WTC11 (cell line): ENCODE data around the gene NSD1. TPM values are rescaled to one million over a fixed set of nuclear protein-coding genes. Genes with fewer than 3 reads are reported as not detected.

Experiments used
- ATAC-seq: fragments of 200-7000 bp; cut with Tn5 transposase; 2 replicates; pipeline ENCODE4 v1.10.0; 2021; ENCODE audit warnings: mild to moderate bottlenecking, moderate library complexity
- CTCF ChIA-PET: fragments of 300-600 bp; sonication (Branson Sonifier 250); formaldehyde crosslinking; loops from one replicate; lab custom pipeline; 2021; ENCODE audit warnings: antibody characterized with exemption; lab: Charles Lee
- POLR2A ChIA-PET: fragments of 350-600 bp; sonication (Branson Sonifier 250); formaldehyde crosslinking; loops from one replicate; lab custom pipeline; 2021; ENCODE audit warnings: antibody characterized with exemption; lab: Charles Lee
- DNase-seq: peaks from one replicate; pipeline ENCODE4 v3.0.0; 2021; ENCODE audit warnings: low spot score
- H3K27ac Mint-ChIP-seq: 2 replicates; pipeline ENCODE4 v1.8.0; 2021; ENCODE audit warnings: mixed read lengths
- H3K27me3 Mint-ChIP-seq: 2 replicates; pipeline ENCODE4 v1.8.0; 2021; ENCODE audit warnings: low read depth, mild to moderate bottlenecking, moderate library complexity, mixed read lengths
- H3K36me3 Mint-ChIP-seq: 2 replicates; pipeline ENCODE4 v1.8.0; 2021; ENCODE audit warnings: mixed read lengths
- H3K4me1 Mint-ChIP-seq: 2 replicates; pipeline ENCODE4 v1.8.0; 2022; ENCODE audit warnings: mixed read lengths
- H3K4me3 Mint-ChIP-seq: 2 replicates; pipeline ENCODE4 v1.8.0; 2021; ENCODE audit warnings: mild to moderate bottlenecking, moderate library complexity, mixed read lengths
- H3K9me3 Mint-ChIP-seq: 2 replicates; pipeline ENCODE4 v1.8.0; 2021; ENCODE audit warnings: mixed read lengths
- ATF1 ChIP-seq: sonication (generic); formaldehyde crosslinking; IDR thresholded peaks from 2 replicates; pipeline ENCODE4 v1.8.1; 2023; ENCODE audit warnings: mild to moderate bottlenecking, moderate library complexity, missing genetic modification reagents
- CREM ChIP-seq: sonication (generic); formaldehyde crosslinking; IDR thresholded peaks from 2 replicates; pipeline ENCODE4 v1.8.1; 2022; ENCODE audit warnings: mild to moderate bottlenecking, missing genetic modification reagents, moderate library complexity
- FOXP1 ChIP-seq: sonication (generic); formaldehyde crosslinking; IDR thresholded peaks from 2 replicates; pipeline ENCODE4 v1.8.0; 2022; ENCODE audit warnings: missing genetic modification reagents, mild to moderate bottlenecking, moderate library complexity, borderline replicate concordance
- GTF2I ChIP-seq: fragments of 250-450 bp; sonication (Bioruptor Pico); conservative IDR thresholded peaks from 2 replicates; pipeline ENCODE4 v1.4.0; 2021; ENCODE audit warnings: mild to moderate bottlenecking
- JUN ChIP-seq: sonication (generic); formaldehyde crosslinking; IDR thresholded peaks from 2 replicates; pipeline ENCODE4 v1.8.0; 2023; ENCODE audit warnings: mild to moderate bottlenecking, missing genetic modification reagents
- KAT7 ChIP-seq: sonication (generic); formaldehyde crosslinking; IDR thresholded peaks from 2 replicates; pipeline ENCODE4 v1.8.1; 2023; ENCODE audit warnings: missing genetic modification reagents, mild to moderate bottlenecking, borderline replicate concordance
- NFE2L1 ChIP-seq: sonication (generic); formaldehyde crosslinking; IDR thresholded peaks from 2 replicates; pipeline ENCODE4 v1.8.1; 2023; ENCODE audit warnings: missing genetic modification reagents
- NFYB ChIP-seq: sonication (generic); formaldehyde crosslinking; conservative IDR thresholded peaks from 2 replicates; pipeline ENCODE4 v1.8.0; 2022; ENCODE audit warnings: low read depth, missing genetic modification reagents
- NR2C2 ChIP-seq: sonication (generic); formaldehyde crosslinking; IDR thresholded peaks from 2 replicates; pipeline ENCODE4 v1.8.0; 2022; ENCODE audit warnings: mild to moderate bottlenecking, missing genetic modification reagents
- NR3C1 ChIP-seq: sonication (generic); formaldehyde crosslinking; conservative IDR thresholded peaks from 2 replicates; pipeline ENCODE4 v1.8.1; 2023; ENCODE audit warnings: low read depth, mild to moderate bottlenecking, missing genetic modification reagents
- SMAD3 ChIP-seq: sonication (generic); formaldehyde crosslinking; IDR thresholded peaks from 2 replicates; pipeline ENCODE4 v1.8.0; 2022; ENCODE audit warnings: missing genetic modification reagents, mild to moderate bottlenecking, borderline replicate concordance
- SMAD4 ChIP-seq: sonication (generic); formaldehyde crosslinking; IDR thresholded peaks from 2 replicates; pipeline ENCODE4 v1.8.0; 2022; ENCODE audit warnings: mild to moderate bottlenecking, missing genetic modification reagents
- TEAD1 ChIP-seq: sonication (generic); formaldehyde crosslinking; IDR thresholded peaks from 2 replicates; pipeline ENCODE4 v1.8.0; 2022; ENCODE audit warnings: mild to moderate bottlenecking, missing genetic modification reagents
- ZNF121 ChIP-seq: sonication (generic); formaldehyde crosslinking; IDR thresholded peaks from 2 replicates; pipeline ENCODE4 v1.8.0; 2023; ENCODE audit warnings: missing genetic modification reagents
- ZNF138 ChIP-seq: sonication (generic); formaldehyde crosslinking; conservative IDR thresholded peaks from 2 replicates; pipeline ENCODE4 v1.8.1; 2022; ENCODE audit warnings: mild to moderate bottlenecking, moderate library complexity, missing genetic modification reagents
- ZNF317 ChIP-seq: sonication (generic); formaldehyde crosslinking; IDR thresholded peaks from 2 replicates; pipeline ENCODE4 v1.8.1; 2023; ENCODE audit warnings: low read depth, mild to moderate bottlenecking, moderate library complexity, missing genetic modification reagents, borderline replicate concordance
- ZNF423 ChIP-seq: fragments of 250-450 bp; sonication (Bioruptor Pico); IDR thresholded peaks from 2 replicates; pipeline ENCODE4 v2.1.2; 2022; ENCODE audit warnings: mild to moderate bottlenecking, moderate library complexity
- total RNA-seq: library from RNA; stranded (reverse); gene quantifications from 3 replicates; pipeline ENCODE4 v1.2.3, GENCODE V29; 2021
- TF ChIP-seq, protein P1 (sequence below): fragments of 250-450 bp; sonication (Bioruptor Pico); IDR thresholded peaks from 2 replicates; pipeline ENCODE4 v1.9.0; 2021; ENCODE audit warnings: mild to moderate bottlenecking
- TF ChIP-seq, protein P2 (sequence below): sonication (generic); formaldehyde crosslinking; IDR thresholded peaks from 2 replicates; pipeline ENCODE4 v1.8.0; 2022; ENCODE audit warnings: mild to moderate bottlenecking, missing genetic modification reagents
- TF ChIP-seq, protein P3 (sequence below): sonication (generic); formaldehyde crosslinking; IDR thresholded peaks from 2 replicates; pipeline ENCODE4 v1.8.0; 2023; ENCODE audit warnings: missing genetic modification reagents, mild to moderate bottlenecking, borderline replicate concordance
- TF ChIP-seq, protein P4 (sequence below): sonication (generic); formaldehyde crosslinking; IDR thresholded peaks from 2 replicates; pipeline ENCODE4 v1.8.1; 2023; ENCODE audit warnings: mild to moderate bottlenecking, missing genetic modification reagents, moderate library complexity
- TF ChIP-seq, protein P5 (sequence below): sonication (generic); formaldehyde crosslinking; IDR thresholded peaks from 2 replicates; pipeline ENCODE4 v1.8.1; 2022; ENCODE audit warnings: missing genetic modification reagents, borderline replicate concordance
- TF ChIP-seq, protein P6 (sequence below): sonication (generic); formaldehyde crosslinking; IDR thresholded peaks from 2 replicates; pipeline ENCODE4 v1.8.1; 2022; ENCODE audit warnings: mild to moderate bottlenecking, missing genetic modification reagents, moderate library complexity, borderline replicate concordance

The NSD1 gene
- total RNA-seq, 1 experiment from 2014 or later, result 148 TPM

DNA sequence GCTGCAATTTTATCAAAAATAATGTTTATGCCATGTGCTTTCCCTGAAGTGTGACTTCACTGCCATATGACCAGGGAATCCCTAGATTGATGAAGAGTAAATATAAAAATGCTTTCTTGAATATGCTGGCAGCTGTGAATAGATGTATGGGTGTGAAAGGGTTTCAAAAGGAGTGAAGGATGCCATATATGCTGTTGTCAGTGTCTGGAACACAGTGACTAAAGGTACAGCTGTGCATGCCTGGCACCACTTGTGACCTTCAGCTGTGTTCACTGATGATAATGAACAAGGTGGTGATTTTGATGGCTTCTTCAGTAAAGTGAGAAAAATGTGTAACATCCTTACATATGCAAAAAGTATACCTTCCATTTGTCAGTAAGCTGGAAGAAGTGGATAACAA lies 100.2 kb downstream of the NSD1 start:
- Mint-ChIP-seq H3K27me3 (no peaks in the 10 kb centered on the region), H3K36me3 (peaks cover 38% of the 10 kb centered on the region), H3K27ac (peak overlapping the region; percentile 19; the same call in 1 of the 2 replicates), H3K4me3 (no peak overlapping the region), H3K9me3 (no peaks in the 10 kb centered on the region), H3K4me1 (peaks cover 7% of the 10 kb centered on the region)
- ChIA-PET CTCF (interaction anchor here (1.0 to 1.2 kb wide), 3 partner anchors 13 to 162 kb away, joined by 3 to 4 read pairs (median 3); no protein-coding TSS in a partner anchor), POLR2A (no interaction called here)
- TF ChIP-seq CREM (CRISPR knock-in tag) (no peak), NR2C2 (no peak)
- ATAC-seq (no peak), DNase-seq (no peak)

DNA sequence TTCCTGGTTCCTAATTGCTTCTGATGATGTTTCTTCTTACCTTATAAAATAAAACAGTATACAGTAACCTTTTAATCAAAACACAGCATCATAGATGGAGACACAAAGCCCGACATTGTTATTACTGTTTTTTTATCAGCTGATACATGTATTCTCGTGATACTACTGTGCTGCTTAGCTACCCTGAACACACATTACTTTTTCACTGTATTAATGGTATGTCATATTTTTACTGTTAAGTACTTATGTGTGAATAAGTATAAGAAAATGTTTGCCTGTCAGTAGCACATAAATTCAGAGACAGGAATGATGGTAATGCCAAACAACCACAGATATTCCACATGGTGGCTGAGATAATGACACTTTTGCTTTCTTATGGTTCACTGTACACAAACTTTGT lies 101.3 kb downstream of the NSD1 start:
- TF ChIP-seq JUN (CRISPR knock-in tag) (no peak), ZNF423 (no peak), ZNF138 (CRISPR knock-in tag) (no peak), ZNF317 (CRISPR knock-in tag) (no peak), NR3C1 (CRISPR knock-in tag) (no peak), NFE2L1 (no peak), ATF1 (CRISPR knock-in tag) (no peak), TEAD1 (CRISPR knock-in tag) (no peak)
- TF ChIP-seq, protein P1, sequence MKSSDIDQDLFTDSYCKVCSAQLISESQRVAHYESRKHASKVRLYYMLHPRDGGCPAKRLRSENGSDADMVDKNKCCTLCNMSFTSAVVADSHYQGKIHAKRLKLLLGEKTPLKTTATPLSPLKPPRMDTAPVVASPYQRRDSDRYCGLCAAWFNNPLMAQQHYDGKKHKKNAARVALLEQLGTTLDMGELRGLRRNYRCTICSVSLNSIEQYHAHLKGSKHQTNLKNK, result no peak
- TF ChIP-seq, protein P2, sequence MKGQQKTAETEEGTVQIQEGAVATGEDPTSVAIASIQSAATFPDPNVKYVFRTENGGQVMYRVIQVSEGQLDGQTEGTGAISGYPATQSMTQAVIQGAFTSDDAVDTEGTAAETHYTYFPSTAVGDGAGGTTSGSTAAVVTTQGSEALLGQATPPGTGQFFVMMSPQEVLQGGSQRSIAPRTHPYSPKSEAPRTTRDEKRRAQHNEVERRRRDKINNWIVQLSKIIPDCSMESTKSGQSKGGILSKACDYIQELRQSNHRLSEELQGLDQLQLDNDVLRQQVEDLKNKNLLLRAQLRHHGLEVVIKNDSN (CRISPR knock-in tag), result no peak
- TF ChIP-seq, protein P3, sequence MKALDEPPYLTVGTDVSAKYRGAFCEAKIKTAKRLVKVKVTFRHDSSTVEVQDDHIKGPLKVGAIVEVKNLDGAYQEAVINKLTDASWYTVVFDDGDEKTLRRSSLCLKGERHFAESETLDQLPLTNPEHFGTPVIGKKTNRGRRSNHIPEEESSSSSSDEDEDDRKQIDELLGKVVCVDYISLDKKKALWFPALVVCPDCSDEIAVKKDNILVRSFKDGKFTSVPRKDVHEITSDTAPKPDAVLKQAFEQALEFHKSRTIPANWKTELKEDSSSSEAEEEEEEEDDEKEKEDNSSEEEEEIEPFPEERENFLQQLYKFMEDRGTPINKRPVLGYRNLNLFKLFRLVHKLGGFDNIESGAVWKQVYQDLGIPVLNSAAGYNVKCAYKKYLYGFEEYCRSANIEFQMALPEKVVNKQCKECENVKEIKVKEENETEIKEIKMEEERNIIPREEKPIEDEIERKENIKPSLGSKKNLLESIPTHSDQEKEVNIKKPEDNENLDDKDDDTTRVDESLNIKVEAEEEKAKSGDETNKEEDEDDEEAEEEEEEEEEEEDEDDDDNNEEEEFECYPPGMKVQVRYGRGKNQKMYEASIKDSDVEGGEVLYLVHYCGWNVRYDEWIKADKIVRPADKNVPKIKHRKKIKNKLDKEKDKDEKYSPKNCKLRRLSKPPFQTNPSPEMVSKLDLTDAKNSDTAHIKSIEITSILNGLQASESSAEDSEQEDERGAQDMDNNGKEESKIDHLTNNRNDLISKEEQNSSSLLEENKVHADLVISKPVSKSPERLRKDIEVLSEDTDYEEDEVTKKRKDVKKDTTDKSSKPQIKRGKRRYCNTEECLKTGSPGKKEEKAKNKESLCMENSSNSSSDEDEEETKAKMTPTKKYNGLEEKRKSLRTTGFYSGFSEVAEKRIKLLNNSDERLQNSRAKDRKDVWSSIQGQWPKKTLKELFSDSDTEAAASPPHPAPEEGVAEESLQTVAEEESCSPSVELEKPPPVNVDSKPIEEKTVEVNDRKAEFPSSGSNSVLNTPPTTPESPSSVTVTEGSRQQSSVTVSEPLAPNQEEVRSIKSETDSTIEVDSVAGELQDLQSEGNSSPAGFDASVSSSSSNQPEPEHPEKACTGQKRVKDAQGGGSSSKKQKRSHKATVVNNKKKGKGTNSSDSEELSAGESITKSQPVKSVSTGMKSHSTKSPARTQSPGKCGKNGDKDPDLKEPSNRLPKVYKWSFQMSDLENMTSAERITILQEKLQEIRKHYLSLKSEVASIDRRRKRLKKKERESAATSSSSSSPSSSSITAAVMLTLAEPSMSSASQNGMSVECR (CRISPR knock-in tag), result no peak
- TF ChIP-seq, protein P4, sequence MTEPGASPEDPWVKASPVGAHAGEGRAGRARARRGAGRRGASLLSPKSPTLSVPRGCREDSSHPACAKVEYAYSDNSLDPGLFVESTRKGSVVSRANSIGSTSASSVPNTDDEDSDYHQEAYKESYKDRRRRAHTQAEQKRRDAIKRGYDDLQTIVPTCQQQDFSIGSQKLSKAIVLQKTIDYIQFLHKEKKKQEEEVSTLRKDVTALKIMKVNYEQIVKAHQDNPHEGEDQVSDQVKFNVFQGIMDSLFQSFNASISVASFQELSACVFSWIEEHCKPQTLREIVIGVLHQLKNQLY (CRISPR knock-in tag), result no peak
- H3K36me3 Mint-ChIP-seq, result peaks cover 49% of the 10 kb centered on the region
- DNase-seq, result no peak
- no peak overlapping the region for H3K4me3 Mint-ChIP-seq
- no peak overlapping the region for H3K27ac Mint-ChIP-seq
- ChIA-PET POLR2A (no interaction called here), CTCF (interaction anchor here (0.6 to 1.0 kb wide), 2 partner anchors 127 to 163 kb away, joined by 3 read pairs; no protein-coding TSS in a partner anchor)
- H3K27me3 Mint-ChIP-seq, result no peaks in the 10 kb centered on the region
- peaks cover 7% of the 10 kb centered on the region for H3K4me1 Mint-ChIP-seq
- no peak for ATAC-seq
- no peaks in the 10 kb centered on the region for H3K9me3 Mint-ChIP-seq

DNA sequence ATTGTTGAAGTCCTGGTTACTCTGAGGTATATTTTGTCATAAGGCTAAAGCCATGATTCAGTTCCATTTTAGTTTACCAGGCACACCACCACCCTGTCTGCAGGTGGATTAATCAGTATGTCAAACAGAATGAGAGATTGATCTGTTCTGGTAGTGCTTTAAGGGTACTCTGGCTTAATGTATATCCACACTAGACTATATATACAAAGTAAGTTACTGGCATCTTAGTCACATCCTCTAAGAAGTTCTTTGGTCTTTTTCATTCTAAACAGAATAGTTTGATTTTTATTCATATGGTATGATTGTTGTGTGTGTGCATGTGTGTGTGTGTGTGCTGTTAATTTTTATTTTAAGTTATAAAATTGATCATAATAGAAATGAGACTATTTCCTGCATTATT lies 108.2 kb downstream of the NSD1 start:
- H3K36me3 Mint-ChIP-seq, result peaks cover 73% of the 10 kb centered on the region
- H3K27me3 Mint-ChIP-seq, result no peaks in the 10 kb centered on the region
- no peaks in the 10 kb centered on the region for H3K9me3 Mint-ChIP-seq
- ATAC-seq (no peak), DNase-seq (no peak)
- no peaks in the 10 kb centered on the region for H3K4me1 Mint-ChIP-seq
- ChIA-PET POLR2A (no interaction called here), CTCF (no interaction called here)
- H3K27ac Mint-ChIP-seq, result no peak overlapping the region
- no peak overlapping the region for H3K4me3 Mint-ChIP-seq
- TF ChIP-seq ZNF121 (CRISPR knock-in tag), result no peak
- no peak for TF ChIP-seq GTF2I
- TF ChIP-seq KAT7 (CRISPR knock-in tag), result no peak
- TF ChIP-seq FOXP1 (CRISPR knock-in tag), result no peak
- no peak for TF ChIP-seq SMAD4 (CRISPR knock-in tag)
- TF ChIP-seq, protein P5, sequence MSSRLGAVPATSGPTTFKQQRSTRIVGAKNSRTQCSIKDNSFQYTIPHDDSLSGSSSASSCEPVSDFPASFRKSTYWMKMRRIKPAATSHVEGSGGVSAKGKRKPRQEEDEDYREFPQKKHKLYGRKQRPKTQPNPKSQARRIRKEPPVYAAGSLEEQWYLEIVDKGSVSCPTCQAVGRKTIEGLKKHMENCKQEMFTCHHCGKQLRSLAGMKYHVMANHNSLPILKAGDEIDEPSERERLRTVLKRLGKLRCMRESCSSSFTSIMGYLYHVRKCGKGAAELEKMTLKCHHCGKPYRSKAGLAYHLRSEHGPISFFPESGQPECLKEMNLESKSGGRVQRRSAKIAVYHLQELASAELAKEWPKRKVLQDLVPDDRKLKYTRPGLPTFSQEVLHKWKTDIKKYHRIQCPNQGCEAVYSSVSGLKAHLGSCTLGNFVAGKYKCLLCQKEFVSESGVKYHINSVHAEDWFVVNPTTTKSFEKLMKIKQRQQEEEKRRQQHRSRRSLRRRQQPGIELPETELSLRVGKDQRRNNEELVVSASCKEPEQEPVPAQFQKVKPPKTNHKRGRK (CRISPR knock-in tag), result no peak
- TF ChIP-seq, protein P6, sequence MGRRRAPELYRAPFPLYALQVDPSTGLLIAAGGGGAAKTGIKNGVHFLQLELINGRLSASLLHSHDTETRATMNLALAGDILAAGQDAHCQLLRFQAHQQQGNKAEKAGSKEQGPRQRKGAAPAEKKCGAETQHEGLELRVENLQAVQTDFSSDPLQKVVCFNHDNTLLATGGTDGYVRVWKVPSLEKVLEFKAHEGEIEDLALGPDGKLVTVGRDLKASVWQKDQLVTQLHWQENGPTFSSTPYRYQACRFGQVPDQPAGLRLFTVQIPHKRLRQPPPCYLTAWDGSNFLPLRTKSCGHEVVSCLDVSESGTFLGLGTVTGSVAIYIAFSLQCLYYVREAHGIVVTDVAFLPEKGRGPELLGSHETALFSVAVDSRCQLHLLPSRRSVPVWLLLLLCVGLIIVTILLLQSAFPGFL (CRISPR knock-in tag), result no peak
- no peak for TF ChIP-seq SMAD3 (CRISPR knock-in tag)
- no peak for TF ChIP-seq NR2C2
- TF ChIP-seq NFYB (CRISPR knock-in tag), result no peak
